Kidney epithelial cell (primary cell): ENCODE results near the gene POLN. TPM values are rescaled to one million over a fixed set of nuclear protein-coding genes. Genes with fewer than 3 reads are reported as not detected.

ENCODE experiments used
- DNase-seq: peaks from one replicate; pipeline ENCODE4 v3.0.0-alpha.2; 2010; ENCODE audit warnings: low read depth
- H3K27me3 ChIP-seq: 2 replicates; pipeline ENCODE4 v1.6.0; 2011; ENCODE audit warnings: low read length; ENCODE audit not compliant: control insufficient read depth, insufficient read depth
- H3K36me3 ChIP-seq: 2 replicates; pipeline ENCODE4 v1.5.1; 2011; ENCODE audit warnings: low read length; ENCODE audit not compliant: control insufficient read depth, insufficient read depth
- H3K4me3 ChIP-seq: 2 replicates; pipeline ENCODE4 v1.5.1; 2011; ENCODE audit warnings: low read depth, mild to moderate bottlenecking, control low read depth, low read length
- CTCF ChIP-seq: IDR thresholded peaks from 2 replicates; pipeline ENCODE4 v1.5.1; 2011; ENCODE audit warnings: mild to moderate bottlenecking, moderate library complexity, low read length, control low read depth, inconsistent platforms; ENCODE audit not compliant: insufficient read depth, poor library complexity, severe bottlenecking
- total RNA-seq: library from RNA; depleted of rRNA; stranded (reverse); fragments of >200 nt; gene quantifications from 2 replicates; pipeline ENCODE4 v1.2.3, GENCODE V29; 2015

The POLN gene
- total RNA-seq, 1 donor from 2014 or later, result 0.38 TPM

- TF ChIP-seq CTCF, result no peak
- Histone ChIP-seq H3K27me3 (no peaks in the 10 kb centered on the region), H3K4me3 (no peak overlapping the region), H3K36me3 (no peaks in the 10 kb centered on the region)
- no peak for DNase-seq
These were observed 91.8 kb downstream of the POLN start for GRCh38 chr4:2150076-2150475.

- TF ChIP-seq CTCF, result no peak
- Histone ChIP-seq H3K27me3 (no peaks in the 10 kb centered on the region), H3K36me3 (no peaks in the 10 kb centered on the region), H3K4me3 (no peak overlapping the region)
- no peak for DNase-seq
These were observed 99.1 kb downstream of the POLN start for GRCh38 chr4:2142630-2143427.

- no peak for TF ChIP-seq CTCF
- Histone ChIP-seq H3K36me3 (no peaks in the 10 kb centered on the region), H3K27me3 (no peaks in the 10 kb centered on the region), H3K4me3 (no peak overlapping the region)
- DNase-seq, result no peak
These were observed 100.0 kb downstream of the POLN start for GRCh38 chr4:2141762-2142451.

- TF ChIP-seq CTCF, result no peak
- DNase-seq, result no peak
- H3K4me3 ChIP-seq, result no peak overlapping the region
These were observed 100.7 kb downstream of the POLN start for GRCh38 chr4:2141022-2141761.

GRCh38 chr4:2138846-2139500 lies 102.9 kb downstream of the POLN start:
- no peak for DNase-seq
- H3K36me3 ChIP-seq, result no peaks in the 10 kb centered on the region
- no peak overlapping the region for H3K4me3 ChIP-seq
- TF ChIP-seq CTCF, result no peak
- H3K27me3 ChIP-seq, result no peaks in the 10 kb centered on the region

More at GRCh38 chr4:2141022-2141761, 100.7 kb downstream of the POLN start:
- Histone ChIP-seq H3K36me3 (no peaks in the 10 kb centered on the region), H3K27me3 (no peaks in the 10 kb centered on the region)
